ENCODE results near the gene KCTD6.

The KCTD6 gene

DNA sequence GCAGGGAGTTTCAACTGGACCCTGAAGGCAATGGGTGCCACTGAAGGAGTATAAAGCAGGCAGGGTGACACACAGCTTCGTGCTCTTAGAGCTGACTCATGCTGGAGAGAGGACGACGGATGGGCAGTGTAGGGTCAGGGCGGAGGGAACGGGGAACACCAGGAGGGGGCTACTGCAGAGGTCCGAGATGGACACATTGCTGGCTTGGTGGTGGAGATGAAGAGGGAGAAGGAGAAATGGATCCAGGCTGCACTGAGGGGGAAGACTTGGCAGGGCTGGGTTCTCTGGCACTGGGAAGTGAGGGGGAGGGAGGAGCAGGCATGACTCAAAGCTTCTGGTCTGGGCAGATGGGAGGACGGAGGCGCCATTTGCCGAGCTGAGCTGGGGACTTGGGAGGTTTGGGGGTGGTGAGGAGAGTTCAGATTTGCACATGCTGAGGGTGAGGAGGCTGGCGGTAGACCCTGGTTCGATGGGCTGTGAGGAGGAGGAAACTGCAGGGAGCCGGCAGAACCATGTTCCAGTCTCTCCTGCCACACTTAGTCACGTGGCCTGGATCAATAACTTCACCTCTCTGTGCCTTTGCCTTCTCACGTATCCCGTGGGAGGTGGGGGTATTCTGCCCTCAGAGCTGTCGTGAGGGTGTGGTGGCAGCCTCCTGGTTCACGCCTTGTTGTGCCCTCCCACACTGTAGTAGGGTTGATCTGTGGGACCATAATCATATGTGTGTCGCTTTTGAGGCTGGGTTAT, 4.6 kb upstream of the KCTD6 start:
- no peak for DNase-seq

DNA sequence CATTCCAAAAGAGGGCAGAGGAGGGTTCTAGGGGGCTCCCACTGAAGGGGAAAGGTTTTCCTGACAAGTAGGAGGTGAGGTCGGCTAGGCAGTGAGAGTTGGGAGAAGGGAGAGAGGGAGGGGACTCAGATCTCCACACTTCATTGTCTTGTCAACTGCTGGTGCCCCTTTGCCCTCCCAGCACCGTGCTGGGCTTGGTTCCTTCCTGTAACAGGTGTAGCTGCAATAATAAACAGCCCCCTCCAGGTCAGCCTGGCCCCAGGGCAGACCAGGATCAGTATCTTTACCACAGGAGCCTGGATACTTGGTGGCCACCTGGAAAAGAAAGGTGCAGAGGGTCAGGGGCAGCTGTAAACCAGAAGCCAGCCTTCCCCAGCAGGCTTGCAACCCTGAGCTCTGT, 2.9 kb upstream of the KCTD6 start:
- DNase-seq = no peak

DNA sequence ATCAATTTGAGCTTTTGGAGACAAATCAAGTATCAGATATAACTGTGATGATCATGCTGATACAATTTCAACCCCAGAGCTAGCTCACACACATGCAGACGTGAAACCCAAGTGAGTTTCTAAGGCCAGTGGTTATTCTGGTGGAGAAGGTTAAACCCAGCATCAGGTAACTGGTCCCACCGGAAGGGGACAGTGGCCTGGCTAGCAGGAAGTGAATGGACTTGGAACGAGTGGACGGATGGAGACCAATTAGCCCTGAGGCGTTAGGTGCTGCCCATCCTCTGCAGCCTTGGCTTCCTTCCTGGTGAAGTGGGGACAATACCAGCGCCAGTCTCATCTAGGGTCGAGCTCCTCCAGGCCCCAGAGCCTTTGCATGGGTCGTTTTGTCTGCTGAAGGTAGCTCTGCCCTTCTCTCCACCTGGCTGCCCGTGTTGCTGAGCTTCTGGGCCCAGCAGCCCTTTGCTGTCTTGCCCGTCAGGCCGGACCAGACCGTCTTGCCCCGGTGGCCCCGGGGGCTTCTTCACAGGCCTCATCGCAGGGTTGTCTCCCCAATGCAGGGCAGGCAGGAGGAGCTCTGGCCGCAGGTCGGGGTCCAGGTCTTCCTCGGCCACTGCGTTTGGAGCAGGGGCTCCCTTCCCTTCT, 915 bp upstream of the KCTD6 start:
- no peak for DNase-seq

DNA sequence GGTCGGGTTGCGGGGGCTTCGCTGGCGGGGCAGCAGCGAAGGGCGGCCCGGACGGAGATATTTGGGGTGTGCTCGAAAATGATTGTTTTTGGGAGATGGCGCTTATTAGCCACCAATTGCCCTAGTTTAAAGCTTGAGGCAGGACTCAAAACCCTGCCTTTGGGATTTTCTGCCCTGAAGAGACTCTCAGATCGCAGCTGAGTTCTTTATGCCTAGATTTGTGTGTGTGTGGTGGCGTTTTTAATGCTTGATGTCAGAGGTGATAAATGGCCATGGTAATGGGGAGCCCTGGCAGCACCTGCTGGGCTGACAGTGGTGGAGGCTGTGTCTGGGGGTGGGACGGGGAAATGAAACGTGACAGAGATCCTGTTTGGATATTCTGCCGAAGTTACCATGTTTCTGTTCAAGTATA, 604 bp downstream of the KCTD6 start:
- peak; percentile 20 to 72 (median 48) for DNase-seq

DNA sequence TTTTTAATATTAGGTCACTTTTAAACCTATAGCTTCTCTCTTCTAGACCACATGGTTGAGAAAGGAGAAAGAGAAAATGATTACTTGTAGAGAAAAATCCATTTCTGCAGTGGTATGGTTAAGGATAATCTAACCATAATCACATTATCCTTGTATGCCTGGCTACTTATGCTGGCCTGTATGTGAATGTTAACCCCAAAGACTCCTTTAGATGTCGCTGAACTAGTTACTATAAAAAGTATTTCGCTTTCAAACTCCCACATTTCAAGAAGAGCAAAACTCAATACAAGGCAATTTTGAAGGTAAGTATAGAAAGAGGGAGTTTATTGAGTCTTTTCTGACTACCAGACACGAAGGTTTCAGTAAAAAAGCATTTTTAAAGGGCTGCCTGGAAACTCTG, 2.2 kb downstream of the KCTD6 start:
- DNase-seq = no peak

DNA sequence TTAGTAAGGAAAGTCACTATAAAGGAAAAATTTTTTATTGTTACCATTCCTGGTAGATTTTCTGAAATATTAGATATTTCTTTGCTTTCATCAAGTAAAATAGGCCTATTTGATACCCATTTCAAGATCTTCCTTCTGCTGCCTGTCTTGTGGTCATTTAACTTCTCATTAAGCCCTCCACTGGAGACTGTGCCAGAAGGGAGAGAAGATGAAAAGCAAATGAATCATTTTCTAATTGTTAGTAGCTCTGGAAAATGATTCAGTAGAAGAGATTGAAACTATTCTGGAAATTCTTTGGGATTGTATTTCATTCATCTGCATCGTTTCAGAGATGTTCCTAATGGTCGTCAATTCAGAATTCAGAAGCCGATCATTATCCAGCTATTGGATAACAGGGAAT, 3.2 kb downstream of the KCTD6 start:
- no peak for DNase-seq

DNA sequence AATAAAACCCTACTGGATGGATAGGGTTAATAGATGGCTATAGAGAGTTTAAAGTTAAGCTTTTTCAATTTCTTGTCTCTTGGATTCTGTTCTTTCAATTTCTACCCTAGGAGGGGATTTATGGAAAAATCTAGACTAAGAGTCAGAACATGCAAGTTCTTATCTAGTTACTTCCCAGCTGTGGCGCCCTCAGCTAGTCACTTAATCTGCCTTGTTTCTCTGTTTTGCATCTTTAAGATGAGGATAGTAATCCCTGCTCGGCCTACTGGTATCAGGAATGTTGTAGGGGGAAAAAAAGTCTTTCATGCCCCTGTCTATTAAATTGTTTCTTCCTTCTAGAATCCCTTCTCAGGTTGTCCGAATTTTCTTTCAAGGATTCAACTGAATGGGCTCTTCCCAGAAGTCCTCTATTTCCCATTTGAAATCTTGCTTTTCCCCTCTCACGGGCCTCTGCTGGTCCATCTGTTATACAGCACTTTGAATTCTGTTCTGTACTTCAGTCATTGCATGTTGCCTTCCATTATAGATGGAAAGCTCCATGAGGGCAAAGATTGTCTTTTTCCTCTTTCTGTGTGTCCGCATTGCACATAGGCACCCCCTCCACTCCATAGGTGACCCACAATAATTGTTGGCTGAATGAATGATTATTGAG, 4.4 kb downstream of the KCTD6 start:
- DNase-seq = no peak

DNA sequence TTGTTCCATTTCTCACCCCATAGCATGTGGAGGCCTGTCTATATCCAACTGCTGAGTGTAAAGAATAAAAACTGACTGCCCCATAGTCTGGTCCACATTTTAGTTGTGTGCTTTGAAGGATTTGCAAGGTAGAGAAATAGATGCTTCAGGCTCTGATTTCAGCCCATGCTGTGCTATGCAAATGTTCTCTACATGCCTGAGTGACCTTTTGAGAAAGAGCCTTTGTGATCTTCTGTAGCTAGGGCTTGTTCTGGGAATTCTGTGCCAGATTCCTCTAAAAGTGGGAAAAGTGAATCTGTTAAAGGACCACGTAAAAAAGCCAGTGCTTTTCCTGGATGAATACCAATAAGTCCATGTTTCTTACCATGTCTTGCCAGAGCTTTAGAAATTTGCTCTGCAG, 5.2 kb downstream of the KCTD6 start:
- peak in 2 of 3 experiments; percentile 31 to 55 for DNase-seq

DNA sequence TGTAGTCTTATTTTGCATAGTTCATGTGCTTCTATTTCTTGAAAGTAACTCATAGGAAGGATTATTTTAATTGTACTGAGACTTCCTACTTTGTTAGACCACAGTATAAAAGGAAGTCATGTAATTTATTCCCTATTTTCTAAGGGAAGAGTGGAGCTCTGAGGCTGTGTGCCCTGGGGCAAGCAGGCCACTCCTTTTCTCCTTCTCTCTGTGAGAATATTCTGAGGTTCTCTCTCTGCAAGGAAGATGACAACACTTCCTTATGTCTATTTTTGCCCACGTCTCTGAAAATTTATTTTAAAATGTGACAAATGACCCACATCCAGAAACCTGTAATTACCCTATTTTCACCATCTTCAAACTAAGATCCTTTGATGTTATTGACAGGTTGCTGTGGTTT, 11.0 kb downstream of the KCTD6 start:
- DNase-seq = peak in 1 of 3 experiments; percentile 4

DNA sequence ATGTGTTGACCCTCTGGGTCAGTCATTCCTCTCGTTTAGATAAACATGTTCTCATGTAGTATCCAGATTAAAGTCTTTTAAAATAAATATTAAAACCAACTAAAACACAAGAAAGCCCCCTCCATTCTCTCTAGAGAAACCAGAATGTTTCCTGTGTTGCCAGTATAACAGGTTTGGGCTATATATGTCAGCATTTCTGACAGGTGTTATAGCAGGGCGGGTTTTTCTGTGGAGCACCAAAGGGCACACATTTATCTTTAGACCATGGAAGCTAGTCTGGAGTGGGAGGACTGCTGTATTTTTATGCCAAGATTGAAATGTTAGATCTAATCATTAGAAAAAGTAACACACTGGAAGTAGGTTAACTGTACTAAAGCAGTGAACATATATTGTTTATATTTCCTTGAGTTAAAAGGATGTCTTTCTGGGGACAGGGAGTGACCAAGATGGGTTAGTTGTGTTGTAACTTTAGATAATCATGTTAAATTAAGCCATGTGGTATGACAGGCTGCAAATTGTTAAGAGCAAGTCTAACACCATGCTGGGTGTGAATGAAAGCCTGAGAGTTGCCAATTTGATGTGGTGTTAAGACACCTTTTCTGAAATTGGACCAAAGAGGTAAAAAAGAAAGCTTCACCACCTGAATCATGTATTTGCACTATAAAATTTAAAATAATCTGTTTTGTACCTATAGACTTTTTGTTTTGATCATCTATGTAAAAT, 15.6 kb downstream of the KCTD6 start:
- DNase-seq = no peak

DNA sequence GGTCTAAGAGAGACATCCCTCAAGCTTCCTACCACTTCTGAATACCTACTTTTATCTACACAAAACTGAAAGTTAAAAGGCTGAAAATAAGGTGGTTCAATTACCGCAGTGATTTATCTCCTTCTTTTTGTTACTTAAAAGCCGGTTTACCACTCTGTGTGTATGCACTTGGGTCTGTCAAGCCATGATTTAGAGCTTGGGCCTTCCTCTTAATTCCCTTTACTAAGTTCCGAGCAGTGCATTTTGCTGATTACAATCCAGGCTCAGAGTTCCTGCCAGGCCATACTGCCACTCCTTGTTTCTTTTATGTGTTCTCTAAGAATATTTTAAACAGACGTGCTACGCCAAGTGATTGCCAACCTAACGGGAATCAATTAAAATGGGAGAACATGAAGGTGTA, 16.5 kb downstream of the KCTD6 start:
- no peak for DNase-seq

DNA sequence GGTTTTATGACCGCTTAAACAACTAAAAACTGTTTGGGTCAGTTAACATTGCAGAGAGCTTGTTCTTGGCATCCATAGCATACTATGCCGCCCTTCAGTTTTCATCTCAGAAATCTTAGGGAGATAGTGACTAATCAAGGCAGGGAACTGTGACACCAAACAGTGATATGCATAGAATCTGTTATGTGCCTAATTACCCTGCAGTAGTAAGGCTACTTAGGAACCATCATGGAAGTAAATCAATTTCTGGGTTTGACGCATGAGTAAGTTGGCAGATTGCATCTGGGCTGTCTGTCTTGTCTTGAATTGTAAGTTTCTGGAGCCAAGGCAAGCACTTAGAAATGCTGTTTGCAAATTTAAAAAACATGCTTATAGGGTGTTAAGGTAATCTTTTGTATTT, 22.5 kb downstream of the KCTD6 start:
- no peak for DNase-seq

DNA sequence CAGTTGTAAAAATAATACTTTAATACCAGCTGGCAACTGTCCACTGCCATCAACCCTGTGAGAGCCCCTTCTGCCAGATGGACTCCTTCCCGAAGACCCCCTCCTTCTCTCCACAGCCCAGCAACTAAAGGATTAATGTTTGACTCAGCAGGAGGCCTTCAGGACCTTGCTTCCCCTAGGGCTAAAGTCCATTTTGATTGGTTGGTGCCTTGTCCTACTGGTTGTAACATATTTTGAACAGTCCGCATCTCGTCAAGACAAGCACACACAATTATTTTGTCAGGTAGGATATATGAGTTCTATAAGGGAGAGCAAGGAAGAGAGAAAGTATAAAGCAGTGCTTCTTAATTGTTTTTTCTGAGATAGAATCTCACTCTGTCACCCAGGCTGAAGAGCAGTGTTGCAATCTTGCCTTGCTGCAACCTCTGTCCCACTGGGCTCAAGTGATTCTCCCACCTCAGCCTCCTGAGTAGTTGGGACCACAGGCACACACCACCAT, 26.4 kb downstream of the KCTD6 start:
- peak in 2 of 3 experiments; percentile 14 to 57 for DNase-seq

DNA sequence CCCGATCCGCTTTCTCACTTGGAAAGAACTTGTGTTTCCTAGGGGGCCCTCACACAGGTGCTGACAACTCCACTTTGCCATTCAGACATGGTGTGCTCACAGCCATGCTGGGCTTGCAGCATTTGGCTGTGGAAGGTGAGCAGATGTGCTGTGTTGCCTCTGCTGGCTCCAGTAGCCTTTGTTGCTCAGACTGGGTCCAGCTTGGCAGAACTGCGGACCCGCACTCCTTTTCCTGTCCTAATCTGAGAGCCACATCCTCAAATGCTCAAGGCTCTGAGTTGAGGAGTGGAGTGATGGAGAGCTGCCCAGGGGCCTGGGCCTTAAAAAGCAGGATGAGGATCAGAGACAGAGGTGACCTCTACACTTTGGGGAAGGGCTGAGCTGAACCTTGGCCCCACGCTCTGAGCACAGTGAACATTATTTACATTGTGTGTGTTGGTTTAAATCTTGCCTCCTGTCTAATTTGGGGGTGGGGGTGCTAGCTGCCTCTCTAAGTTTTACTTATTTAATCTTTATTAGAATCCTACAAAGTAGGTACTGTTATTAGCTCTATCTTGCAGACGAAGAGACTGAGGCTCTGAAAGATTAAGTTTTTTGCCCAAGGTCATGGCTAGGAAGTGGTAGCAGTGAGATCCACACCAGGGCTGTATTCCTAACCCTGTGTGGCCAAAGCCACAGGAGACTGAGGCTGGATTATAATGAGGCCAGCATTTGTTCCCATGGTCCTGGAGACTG, 27.9 kb downstream of the KCTD6 start:
- no peak for DNase-seq

DNA sequence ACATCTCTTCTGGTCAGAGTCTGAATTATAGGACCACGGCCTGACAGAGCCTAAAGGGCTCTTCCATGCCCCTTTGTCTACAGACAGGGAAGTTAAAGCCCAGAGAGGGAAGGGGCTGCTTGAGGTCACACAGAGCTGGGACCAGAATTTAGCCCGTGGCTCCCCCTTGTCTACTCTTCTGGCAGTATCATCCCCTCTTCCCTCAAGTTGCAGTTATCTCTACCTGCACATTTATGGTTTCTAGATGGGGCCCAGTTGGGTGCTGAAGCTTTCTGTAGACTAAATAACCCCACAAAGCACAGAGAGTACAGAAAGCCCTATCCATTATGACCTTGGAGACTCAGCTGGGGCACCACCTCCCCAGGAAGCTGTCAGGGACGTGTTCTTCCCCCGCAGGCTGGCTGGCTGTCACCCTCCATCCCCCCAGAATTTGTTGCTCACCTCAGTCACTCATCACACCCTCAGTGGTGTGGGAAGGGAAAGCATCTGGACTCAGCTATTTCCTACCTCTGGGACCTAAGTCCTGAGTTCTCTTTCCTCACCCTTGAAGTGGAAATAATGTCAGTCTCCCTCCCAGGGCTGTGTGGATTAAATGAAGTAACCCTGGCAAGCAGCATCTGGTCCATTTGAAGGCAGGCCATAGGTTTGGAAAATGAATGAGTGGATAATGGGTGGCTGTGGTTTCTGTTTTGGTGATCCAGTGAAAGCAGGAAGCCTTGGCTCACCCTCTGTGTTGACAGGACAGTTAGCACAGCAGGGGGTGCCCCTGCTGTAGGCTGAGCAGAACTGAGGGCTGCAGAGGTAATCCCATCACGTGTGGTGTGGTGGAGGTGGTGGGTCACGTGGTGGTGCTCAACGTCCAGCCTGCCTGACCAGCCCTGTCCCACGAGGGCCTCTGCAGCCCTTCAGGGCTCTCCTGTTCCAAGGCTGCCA, 28.8 kb downstream of the KCTD6 start:
- peak in 2 of 3 experiments; percentile 22 to 43 for DNase-seq

DNA sequence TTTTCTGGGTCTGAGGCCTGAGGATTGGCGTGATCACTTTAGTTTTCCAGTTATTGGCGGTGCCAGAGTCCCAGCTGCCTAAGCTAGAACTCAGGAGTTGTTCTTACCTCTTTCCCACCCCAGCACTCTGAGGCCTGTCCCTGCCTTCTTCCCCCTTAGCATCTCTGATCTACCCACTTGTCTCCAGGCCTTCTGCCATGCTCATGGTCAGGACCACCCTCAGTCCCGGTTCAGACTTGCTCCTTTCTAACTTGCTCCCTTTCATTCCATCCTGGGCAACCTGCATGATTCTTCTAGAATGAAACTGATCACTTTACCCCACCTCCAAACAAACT, 29.4 kb downstream of the KCTD6 start:
- no peak for DNase-seq

DNA sequence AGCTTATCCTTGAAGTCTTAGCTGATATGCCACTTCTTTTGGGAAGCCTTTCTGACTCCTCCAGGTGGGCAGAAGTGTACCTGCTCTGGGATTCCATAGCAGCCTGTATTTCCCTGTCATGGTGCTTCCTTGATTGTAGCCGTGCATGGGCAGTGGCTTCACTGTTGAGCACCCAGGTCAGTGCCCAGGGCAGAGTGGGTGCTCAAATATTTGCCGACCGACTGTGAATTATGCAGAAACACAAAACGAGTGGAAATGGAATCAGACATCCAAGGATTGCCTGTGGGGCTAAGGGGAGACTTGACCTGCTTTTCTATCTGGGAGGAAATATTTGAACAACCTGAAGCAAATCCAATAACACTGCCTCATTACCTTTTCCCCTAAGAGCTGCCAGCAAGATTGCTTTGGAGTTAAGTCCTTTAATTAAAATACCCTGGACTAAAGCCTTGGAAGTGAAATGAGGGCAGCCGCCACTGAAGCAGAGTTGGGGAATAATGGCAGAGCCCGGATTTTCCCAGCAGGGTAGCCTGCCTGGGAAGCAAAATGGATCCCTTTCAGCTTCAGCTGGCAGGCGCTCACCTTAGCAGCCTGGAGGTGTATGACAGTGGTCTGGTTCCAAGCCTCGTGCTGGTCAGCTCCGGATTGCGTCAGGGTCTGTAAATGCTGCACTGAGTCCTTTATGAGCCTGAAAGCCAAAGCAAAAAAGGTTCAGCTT, 30.2 kb downstream of the KCTD6 start:
- peak in 1 of 3 experiments; percentile 2 for DNase-seq

DNA sequence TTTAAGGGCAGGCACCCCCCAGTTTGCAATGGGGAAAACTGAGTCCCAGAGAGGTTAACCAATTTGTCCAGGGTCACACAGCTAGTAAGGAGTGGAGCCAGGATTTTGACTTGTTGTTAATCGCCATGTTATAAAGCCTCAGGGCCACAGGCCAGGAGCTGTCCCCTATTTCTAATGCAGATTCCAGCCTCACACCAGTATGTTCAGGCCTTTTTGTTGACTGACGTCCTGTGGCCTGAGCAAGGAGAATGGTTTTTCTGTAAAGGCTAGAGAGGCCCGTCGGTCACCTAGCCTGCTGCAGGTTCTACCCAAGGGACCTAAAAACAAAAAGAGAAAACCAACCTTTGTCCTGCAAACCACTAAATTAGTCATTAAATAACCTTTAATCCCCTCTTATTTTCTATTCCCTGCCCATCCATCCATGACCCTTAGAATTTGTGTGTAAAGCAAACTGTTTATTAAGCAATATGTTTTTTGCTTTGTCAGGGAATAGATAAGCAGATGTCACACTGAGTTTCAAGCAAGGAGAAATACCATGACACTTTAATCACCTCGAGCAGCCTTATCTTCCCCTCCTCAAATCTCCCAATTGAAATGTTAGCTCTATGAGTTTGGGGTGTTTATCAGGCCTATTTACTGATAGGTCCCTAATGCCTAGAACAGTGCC, 31.0 kb downstream of the KCTD6 start:
- DNase-seq = no peak

DNA sequence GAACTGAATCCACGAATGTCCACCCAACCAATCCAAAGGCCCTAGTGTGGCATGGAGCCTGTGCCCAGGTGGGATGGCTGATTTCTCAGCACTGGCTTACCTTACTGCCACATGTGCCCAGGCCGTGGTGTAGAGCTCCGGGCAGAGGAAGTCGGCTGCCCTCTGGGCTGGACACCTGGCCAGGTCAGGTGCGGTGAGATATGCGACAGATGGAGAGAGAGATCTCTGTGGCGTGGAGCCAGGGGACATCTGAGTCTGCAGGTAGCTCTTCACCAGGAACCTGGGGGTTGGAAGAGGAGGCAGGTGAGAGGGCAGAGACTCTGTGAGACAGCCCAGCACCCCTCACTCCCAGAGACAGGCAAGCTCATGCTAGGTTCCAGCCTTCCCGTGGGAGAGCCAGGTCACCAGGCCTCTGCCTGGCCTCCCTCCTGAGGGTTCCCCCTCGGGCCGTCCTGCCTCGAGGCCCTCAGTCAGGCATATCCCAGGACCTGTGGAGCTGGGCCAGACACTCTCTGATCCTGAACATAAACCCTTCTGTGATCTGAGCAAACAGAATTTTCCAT, 32.5 kb downstream of the KCTD6 start:
- no peak for DNase-seq

DNA sequence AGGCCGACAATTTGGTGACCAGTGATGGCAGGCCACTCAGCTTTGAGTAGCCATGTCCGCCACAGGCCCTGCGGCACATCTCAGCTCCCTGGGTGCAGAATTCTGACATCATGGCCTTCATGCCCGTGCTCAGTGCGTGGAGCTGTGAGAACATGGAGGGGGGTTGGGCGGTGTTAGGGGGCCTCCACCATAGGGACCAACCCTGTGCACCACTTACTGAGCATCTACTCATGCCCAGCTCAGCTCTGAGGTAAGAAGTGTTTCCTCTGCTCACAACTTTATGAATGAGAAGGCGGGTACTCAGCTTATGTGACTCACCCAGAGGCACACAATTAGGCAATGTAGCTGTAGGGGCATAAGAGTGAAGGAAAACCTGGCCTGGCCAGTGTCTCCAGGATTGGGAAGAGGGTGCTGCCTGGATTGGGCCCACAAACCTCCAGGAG, 34.6 kb downstream of the KCTD6 start:
- DNase-seq = no peak

Data from NCI-H1417 (cell line).